ENCODE measurements around the gene TCP11L2.
"Not testable (repeated sequence)": the region's sequence is repeated elsewhere in the genome, so short reads cannot be mapped to it uniquely, and the experiment has no call there.

The TCP11L2 gene

DNA sequence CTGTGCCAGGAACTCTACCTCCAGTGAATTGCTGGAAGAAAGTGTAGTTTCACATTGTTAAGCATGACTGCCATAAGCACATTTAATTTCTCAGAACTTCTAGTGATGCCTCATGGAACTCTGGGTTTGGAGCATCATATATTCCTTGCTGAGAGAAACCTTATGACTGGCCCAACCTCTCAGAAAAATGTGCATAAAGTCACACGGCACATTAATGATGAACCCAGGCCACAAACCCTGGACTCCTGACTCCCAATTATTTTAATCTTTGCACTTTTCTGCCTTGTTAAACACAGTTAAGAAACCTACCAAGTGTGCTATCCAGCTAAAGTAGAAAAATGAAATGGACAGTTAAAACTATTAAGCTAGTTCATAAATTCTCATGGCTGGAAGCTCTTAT lies 5.6 kb downstream of the TCP11L2 start:
- no peak for DNase-seq

DNA sequence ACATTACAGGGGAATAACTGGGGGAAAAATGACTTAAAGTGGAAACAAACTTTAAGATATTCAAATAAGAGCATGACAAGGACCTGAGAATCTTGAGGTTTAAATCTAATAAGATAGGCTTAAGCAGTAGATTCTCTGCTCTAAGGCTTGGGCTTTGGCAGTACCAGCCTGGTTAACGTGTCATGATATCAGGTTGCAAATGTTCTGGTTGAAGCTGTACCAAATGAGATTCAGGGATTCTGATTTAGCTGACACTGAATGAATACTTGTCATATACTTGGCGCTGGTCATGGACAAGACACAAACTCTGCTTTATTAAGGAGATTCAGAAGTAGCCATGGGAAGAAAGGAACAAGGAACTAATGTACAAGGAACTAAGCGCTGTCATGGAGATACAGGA lies 6.1 kb downstream of the TCP11L2 start:
- DNase-seq: no peak

GRCh38 chr12:106309671-106310505 lies 7.4 kb downstream of the TCP11L2 start:
- no peak for DNase-seq

DNA sequence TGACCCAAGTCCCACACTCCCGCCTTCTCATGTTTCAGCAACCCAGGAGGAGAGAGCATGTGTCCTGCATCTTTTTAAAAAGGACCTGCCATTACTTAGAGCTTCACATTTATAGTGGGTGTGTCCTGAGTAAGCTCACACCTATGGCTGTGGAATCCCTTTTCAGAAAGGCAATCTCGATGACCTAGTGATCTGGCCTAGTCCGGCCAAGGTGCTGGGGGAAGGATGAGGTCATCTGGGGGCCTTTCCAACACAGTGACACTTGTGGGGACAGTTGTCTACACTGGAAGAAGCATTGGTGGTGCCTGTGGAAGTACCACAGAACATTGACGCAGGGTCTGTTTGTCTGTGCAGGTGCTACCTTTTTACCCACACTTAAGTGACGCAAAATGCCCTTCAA lies 8.2 kb downstream of the TCP11L2 start:
- DNase-seq: no peak

DNA sequence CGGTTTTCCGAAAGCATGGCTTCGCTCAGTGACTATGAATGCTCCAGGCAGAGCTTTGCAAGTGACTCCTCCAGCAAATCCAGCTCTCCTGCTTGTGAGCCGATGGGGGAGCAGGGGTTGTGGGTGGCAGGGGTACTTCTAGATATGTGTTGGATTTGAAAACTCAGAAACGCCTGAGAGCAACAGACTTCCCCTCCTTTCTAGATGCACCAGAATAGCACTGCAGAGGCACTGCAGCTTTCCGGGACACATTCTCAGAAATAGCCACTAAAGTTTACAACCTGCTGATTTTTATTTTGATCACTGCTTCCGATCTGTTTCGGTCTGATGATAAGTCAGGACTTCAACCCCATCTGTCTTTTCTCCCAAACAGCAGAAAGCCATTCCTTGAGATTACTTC lies 8.6 kb downstream of the TCP11L2 start:
- DNase-seq: no peak

DNA sequence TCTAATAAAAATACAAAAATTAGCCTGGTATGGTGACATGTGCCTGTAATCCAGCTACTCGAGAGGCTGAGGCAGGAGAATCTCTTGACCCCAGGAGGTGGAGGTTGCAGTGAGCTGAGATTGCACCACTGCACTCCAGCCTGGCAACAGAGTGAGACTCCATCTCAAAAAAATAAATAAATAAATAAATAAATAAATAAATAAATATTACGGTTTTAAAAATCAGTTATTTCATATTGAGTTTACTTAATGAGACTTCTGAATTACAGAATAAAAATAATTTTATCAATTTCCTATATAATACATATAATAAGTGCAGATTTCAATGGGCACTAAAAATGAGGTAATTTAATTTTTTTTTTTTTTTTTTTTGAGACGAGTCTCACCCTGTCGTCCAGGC lies 10.9 kb downstream of the TCP11L2 start:
- DNase-seq: not testable (repeated sequence)

- no peak for DNase-seq
Observed at GRCh38 chr12:106315523-106315922, 13.0 kb downstream of the TCP11L2 start.

GRCh38 chr12:106317406-106318082 lies 15.0 kb downstream of the TCP11L2 start:
- DNase-seq: no peak

GRCh38 chr12:106321139-106321850 lies 18.8 kb downstream of the TCP11L2 start:
- DNase-seq: no peak

DNA sequence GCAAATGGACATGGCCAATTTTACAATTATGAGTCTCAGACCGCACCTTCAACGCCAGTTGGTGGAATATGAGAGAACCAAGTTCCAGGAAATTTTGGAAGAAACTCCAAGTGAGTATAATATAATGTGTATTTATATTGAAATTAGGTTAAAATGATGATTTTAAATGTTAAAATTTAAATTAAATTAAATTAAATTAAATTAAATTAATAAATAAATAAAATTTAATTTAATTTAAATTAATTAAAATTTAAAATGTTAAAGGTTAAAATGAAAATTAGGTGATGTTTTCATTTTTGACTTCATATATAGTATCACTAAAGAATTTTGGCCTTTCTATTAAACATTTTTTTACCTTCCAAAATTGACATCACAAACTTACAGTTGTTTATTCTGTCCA lies 21.0 kb downstream of the TCP11L2 start:
- no peak for DNase-seq

DNA sequence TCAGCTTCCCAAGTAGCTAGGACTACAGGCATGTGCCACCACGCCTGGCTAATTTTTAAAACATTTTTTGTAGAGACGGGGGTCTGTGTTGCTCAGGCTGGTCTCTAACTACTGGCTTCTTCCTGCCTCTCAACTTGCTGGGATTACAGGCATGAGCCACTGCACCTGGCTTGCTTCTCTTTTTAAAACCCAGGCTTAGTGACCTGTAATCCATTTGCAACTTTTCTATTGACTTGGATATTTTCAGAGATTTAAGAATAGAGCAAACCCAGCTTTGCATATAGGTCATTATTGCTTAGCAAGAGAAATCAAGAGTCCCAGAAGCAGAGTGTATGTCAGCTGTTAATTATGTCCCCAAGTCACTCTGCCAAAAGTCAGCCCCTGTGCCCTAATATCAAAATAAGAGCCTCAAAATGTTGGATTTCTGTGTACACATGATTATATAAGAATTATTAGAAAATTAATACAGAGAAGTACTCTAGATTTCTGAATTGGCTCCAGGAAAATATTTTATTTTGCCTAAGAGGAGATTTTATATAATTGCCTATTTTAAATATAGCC lies 24.9 kb downstream of the TCP11L2 start:
- no peak for DNase-seq

- no peak for DNase-seq
Observed at GRCh38 chr12:106328735-106329134, 26.2 kb downstream of the TCP11L2 start.

DNA sequence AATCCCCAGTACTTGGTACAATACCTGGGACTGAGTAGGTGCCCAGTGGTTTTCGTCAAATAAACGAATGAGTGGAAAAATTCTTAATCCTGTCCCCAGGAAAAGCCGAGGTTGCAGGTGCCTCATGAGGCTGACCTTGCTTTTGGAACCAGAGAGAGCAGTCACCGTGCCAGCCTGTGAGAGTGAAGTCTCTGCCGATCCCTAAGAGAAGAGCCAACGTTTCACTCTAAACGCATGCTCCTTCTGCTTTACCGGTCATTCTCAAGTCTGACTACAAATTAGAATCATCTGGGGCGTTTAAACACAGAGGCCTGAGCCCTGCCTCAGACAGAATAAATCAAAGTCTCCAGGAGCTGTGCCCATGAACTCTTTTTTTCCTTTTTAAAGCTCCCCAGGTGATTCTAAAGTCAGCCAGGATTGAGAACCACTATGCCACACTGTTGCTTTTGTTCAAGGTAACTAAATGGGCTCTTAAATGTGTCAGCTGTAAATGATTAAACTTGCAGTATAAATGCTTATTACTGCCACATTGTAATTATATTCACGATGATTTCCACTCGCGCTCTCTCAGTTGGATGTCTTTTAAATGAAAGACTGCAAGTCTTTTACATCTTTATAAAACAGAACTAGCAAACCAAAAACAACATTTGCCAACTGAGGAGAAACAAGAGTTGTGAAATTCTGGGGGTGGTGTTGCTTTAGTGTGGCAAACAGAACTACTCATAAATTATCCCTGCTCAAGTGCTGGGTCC lies 26.9 kb downstream of the TCP11L2 start:
- no peak for DNase-seq

DNA sequence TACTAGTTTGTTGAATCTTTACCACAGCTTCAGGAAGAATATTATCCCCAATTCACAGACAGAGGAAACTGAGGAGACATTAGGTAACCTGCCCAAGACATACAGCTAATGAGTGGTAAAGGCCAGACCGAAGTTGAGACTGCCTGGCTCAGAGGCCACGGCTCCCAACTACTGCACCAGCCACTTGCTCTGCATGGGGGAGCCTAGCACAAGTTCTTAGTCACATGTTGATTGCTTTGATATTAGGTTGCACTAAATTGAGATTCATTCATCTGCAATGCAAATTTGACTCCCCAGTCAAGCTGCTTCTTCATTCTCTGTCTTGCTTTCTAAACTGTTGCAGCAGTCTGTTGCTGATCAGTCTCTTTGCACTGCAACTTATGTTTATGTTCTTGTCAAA lies 29.1 kb downstream of the TCP11L2 start:
- no peak for DNase-seq

GRCh38 chr12:106332536-106332935 lies 30.0 kb downstream of the TCP11L2 start:
- no peak for DNase-seq

DNA sequence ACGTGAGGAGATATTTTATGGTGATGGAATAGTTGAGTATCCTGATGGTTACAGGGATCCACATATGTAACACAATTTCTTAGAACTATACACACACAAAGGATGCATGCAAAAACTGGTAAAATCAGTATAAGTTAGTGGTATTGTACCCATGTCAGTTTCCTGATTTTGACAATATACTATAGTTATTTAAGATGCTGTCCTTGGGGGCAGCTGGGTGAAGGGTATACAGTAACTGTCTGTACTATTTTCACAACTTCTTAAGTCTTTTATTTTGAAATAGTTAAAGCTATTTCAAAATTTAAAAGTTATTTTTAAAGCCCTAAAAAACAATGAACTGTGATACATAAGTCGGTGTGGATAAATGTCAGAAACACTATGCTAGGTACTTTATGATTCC lies 30.5 kb downstream of the TCP11L2 start:
- no peak for DNase-seq

GRCh38 chr12:106333756-106334155 lies 31.2 kb downstream of the TCP11L2 start:
- no peak for DNase-seq

GRCh38 chr12:106341086-106341877 lies 38.7 kb downstream of the TCP11L2 start:
- no peak for DNase-seq

- DNase-seq: no peak
Observed at GRCh38 chr12:106342397-106343213, 40.1 kb downstream of the TCP11L2 start.

DNA sequence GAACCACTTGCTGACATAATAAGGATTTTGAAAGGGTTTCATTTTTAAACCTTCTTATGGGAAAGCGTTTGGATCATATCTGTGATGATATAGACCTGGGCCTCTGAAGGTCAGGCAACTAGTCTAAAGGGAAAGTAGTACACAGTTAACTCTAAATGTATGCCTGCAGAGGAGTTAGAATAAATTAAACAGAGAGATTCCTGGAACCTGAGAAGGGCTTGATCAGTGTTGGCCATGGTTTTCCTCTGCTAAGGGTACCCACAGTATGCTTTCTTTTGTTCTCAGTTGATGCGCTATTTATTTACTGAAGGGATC lies 40.6 kb downstream of the TCP11L2 start:
- DNase-seq: no peak

DNA sequence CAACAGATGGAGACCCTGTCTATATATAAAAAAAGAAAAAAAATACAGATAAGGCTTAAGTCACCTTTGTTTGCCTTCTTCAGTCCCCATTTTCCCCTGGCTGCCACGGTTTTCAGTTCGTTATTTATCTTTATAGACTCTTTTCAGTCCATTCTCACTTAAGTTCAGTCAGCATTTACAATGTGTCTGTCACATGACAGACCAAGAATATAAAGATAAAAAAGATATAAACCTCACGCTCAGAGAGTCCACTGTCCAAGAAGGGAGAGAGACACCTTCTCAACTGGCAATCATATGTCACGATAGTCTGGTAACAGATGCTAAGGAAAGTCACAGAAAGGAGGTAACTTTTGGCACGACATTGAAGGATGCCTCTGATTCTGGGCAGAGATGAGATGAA lies 41.6 kb downstream of the TCP11L2 start:
- no peak for DNase-seq

Data from activated gamma-delta T cell (primary cell).